Fibroblast of skin of left quadriceps (primary cell): ENCODE measurements around the gene ATP8A2.

Experiments
- DNase-seq, 2 experiments: peaks; one replicate each; pipeline ENCODE4 v3.0.0-alpha.2; 2013; ENCODE audit warnings: low read depth in 2 of 2

ATP8A2 gene

DNA sequence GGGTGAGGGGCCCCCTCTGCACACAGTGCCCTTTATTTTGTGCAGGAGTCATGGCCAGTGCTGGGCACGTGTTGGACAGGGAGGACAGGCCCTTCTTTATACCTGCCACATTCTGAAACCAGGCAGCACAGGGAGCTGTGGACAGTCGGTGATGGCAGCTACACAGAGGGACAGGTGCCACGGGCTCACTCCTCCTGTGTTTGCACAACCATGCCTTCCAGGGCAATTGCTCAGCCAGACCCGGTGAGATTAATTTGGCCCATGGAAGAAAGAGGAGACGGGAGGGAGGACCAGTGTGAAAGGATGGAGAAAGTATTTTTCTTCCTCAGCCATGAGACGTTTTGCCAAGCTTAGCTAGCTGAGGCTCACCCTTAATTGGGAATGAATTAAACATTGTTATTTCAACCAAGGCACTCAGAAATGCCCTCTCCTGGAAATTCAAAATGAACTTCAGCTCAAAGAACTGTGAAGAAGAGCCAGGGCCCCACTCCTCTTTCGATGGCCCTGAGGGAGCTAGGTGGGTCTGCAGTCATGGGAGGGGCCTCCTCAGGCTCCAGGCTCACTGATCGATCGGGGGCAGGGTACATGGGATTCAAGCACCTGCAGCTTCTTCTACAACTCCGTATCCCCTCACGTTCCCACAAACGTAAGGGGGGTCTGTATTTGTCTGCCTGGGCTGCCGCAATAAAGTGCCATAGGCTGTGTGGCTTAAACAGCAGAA, 638.9 kb downstream of the ATP8A2 start:
- no peak for DNase-seq

DNA sequence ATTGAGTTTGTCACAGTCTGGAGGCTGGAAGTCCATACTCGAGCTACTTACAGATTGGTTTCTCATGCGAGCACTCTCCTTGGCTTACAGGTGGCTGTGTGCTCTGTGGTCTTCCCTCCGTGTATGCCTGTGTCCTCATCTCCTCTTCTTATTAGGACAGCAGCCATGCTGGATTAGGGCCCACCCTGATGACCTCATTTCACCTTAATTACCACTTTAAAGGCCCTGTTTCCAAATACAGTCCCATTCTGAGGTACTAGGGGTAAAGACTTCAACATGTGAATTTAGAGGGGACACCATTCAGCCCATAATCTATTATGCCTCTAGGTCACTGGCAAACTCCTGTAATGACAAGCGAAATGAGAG, 639.4 kb downstream of the ATP8A2 start:
- DNase-seq, result no peak

DNA sequence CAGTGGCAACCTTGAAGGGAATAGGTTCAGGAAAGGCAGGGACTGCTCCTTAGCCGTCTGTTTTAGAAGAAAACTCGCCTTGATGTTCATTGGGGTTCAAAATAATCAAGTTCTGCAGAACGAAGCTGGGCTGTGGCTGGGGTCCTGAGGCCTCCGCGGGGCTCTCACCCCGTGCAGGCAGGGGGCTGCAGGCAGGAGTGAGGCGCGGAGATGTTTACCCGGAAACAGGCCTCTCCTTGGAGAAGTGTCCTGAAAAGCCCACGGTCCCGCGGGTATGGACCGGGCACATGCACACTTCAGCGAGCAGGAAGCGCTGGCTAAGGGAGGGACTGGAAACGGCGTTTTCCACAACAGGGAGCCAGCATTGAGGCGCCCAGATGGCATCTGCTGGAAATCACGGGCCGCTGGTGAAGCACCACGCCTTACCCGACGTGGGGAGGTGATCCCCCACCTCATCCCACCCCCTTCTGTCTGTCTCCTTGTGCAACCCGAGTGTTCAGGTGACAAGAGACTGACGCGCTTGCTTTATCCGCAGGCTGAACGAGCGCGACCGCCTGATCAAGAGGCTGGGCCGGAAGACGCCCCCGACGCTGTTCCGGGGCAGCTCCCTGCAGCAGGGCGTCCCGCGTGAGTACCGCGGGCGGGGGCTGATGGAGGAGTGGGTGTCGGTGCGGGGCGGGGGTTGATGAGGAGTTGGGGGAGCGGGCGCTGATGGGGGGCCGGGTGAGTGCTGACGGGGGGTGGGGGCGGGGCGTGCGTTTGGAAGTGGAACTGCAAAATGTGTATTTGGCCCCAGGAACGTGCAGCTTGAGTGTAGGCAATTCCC, 640.4 kb downstream of the ATP8A2 start:
- DNase-seq, result no peak

GRCh38 chr13:26012995-26013394, 641.2 kb downstream of the ATP8A2 start:
- DNase-seq, result no peak

GRCh38 chr13:26015271-26016125, 643.7 kb downstream of the ATP8A2 start:
- no peak for DNase-seq

- no peak for DNase-seq
Measured at GRCh38 chr13:26016189-26016588, 644.4 kb downstream of the ATP8A2 start.

DNA sequence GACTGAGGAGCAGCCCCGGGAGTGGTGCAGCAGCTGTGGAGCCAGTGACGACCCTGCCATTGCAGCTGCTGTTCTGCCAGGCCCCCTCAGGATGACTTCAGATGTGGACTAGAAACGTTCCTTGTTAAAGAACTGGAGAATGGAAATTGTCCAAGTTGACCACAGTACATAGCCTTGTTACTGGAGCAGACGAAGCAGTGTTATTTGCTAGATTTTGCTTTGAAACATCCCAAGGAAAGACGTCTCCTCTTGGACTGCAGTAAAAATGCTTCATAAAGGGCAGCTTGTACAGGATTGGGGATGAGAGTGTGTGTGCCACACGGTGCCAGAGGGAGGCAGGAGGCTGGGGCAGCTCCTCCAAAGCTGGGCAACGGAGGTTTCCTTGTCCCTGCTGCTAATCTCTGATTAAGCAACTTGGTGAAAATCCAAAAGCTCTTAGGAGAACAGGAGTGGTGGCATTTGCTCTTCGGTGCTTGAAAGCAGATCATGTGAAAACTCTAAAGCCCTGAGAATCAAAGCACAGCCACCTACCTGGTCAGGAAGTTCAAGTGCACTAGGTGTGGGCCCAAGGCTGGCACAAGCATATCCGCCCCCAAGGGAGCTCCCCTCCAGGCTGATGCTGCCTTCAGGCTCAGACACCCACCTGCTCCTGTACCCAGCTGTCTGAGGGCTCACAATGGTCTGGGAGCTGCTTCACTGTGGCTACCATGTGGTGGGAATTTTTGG, 645.6 kb downstream of the ATP8A2 start:
- DNase-seq, result no peak

GRCh38 chr13:26017932-26018665, 646.3 kb downstream of the ATP8A2 start:
- DNase-seq, result no peak

GRCh38 chr13:26019251-26019650, 647.5 kb downstream of the ATP8A2 start:
- no peak for DNase-seq

DNA sequence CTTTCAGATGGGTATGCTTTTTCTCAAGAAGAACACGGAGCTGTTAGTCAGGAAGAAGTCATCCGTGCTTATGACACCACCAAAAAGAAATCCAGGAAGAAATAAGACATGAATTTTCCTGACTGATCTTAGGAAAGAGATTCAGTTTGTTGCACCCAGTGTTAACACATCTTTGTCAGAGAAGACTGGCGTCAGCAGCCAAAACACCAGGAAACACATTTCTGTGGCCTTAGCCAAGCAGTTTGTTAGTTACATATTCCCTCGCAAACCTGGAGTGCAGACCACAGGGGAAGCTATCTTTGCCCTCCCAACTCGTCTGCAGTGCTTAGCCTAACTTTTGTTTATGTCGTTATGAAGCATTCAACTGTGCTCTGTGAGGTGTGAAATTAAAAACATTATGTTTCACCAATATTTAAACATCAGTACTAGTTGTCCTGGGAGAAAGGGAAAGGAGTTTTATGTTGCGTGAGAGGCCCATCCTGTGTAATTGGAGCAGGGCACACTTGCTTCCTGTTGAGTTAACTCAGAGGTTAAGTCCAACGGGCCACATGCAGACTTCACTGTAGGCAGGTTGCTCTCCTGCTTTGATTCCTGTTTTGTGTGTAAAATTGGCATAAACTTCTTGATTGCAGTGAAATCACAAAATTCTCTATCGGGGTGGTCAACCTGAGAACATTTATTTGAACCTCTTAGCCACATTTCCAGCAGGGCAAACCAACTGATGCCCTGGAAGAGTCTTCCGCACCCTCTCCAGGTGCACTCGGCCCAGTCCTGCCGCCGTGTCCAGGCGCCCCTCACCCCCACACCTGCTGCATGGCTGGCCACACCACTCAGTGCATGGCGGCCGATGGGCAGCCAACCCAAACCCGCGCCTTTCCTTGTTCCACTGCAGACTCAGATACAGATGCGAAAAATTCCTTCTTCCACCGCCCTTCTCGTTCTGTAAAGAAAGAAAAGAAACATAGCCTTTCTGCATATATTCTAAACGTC, 648.4 kb downstream of the ATP8A2 start:
- peak; percentile 61 to 63 for DNase-seq

- no peak for DNase-seq
Measured at GRCh38 chr13:26020891-26021290, 649.1 kb downstream of the ATP8A2 start.

- DNase-seq, result no peak
Measured at GRCh38 chr13:26021516-26021915, 649.7 kb downstream of the ATP8A2 start.

DNA sequence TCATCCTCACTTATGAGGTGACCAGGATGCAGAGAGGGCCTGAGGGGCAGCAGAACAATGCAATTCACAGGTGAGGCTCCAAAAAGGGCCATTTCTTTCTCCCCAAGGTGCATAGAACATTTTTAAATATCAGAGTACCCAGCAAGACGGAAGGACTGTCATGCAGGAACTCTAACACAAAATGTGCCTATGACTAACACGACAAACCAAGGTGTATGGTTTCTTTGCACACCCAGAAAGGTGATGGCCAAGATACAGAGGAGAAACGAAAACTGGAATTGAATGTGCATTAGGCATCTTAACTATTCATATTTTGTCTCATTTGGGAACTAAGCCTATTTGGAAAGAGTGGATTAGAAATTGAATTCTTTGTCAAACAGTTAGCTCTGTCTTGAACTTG, 650.2 kb downstream of the ATP8A2 start:
- no peak for DNase-seq

- DNase-seq, result peak; percentile 6
Measured at GRCh38 chr13:26022538-26023292, 650.9 kb downstream of the ATP8A2 start.

- no peak for DNase-seq
Measured at GRCh38 chr13:26024558-26024957, 652.8 kb downstream of the ATP8A2 start.

GRCh38 chr13:26025196-26025595, 653.4 kb downstream of the ATP8A2 start:
- no peak for DNase-seq

- DNase-seq, result no peak
Measured at GRCh38 chr13:26025771-26026170, 654.0 kb downstream of the ATP8A2 start.

GRCh38 chr13:26026211-26026610, 654.4 kb downstream of the ATP8A2 start:
- no peak for DNase-seq

DNA sequence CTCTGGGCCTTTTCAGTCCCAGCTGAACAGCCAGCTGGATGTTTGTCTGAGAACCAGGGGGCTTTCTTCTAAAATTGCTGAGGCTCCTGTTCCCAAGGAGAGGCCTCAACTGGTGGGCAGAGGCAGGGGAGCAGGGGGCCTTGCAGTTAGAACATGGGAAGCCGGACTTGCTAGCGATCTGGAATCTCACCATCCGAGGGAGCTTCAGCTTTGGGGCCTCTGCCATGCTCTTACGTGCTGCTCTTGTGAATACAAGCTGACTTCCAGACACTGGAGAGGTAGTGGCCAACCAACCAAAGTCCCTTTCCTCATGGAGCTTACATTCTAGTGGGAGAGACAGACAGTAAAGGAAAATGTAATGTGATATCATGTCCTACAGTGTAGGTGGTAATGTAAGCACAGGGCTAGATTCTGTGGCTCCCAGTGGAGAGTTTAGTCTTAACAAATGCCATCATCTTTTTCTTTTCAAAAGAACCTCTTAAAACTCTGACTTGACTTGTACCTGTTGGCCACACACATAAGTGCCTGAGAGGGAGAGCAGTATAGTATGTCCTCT, 657.9 kb downstream of the ATP8A2 start:
- DNase-seq, result no peak
